Stimulated activated CD8-positive, alpha-beta memory T cell treated with anti-CD3 and anti-CD28 coated beads, Interleukin-15, amount 100 ng/mL, for 1 hour (primary cell): ENCODE data around the gene GRK7.
"Not testable (repeated sequence)": the region's sequence is repeated elsewhere in the genome, so short reads cannot be mapped to it uniquely, and the experiment has no call there.

Source experiments
- DNase-seq: peaks from one replicate; pipeline ENCODE4 v3.0.0-alpha.2; 2020; ENCODE audit warnings: low read depth

Gene GRK7

GRCh38 chr3:141796081-141796888, 33.1 kb downstream of the GRK7 start:
- peak; percentile 52 for DNase-seq

GRCh38 chr3:141796889-141797781, 33.9 kb downstream of the GRK7 start:
- DNase-seq, result no peak

- no peak for DNase-seq
Measured at GRCh38 chr3:141797819-141798447, 34.7 kb downstream of the GRK7 start.

- no peak for DNase-seq
Measured at GRCh38 chr3:141798448-141798845, 35.2 kb downstream of the GRK7 start.

DNA sequence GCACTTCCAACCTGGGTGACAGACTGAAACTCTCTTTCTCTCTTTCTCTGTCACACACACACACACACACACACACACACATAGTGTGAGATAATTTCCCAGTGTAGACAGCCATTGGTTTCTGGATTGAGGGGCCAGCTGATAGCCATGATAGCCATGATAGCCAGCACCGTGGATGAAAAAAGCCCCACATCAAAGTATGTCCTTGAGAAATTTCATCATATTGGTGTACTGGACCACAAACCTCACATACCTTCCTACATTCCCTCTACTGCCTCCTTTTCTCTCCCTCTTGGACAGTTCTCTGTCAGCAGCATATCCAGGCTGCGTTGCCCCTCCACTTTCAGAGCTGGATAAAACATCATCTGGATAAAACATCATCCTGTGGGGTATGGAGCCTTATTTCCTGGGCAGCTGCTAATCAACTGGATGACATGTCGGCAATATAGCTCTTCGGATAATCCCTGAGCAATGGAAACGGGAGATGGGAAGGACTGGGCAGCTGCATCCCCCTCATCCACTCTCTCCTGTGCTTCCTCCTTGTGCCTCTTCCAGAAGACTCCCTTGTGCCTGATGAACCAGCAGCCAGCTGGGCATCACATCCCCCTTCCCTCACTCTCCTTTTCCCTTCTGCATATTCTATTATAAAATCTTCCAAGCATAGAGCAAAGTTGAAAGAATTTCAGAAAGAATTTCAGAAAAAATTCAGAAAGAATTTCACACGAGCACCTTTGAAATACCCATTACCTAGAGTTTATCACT, 39.3 kb downstream of the GRK7 start:
- no peak for DNase-seq

DNA sequence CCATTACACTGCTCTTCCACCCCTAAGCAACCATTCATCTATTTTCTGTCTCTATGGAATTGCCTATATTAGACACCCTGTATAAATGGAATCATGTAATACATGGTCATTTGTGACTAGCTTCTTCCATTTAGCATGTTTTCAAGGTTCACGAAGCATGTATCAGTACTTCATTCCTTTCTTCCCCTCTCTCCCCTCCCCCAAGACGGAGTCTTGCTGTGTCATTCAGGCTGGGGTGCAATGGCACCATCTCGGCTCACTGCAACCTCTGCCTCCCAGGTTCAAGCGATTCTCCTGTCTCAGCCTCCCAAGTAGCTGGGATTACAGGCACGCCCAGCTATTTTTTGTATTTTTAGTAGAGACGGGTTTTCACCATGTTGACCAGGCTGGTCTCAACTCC, 40.3 kb downstream of the GRK7 start:
- not testable (repeated sequence) for DNase-seq

- DNase-seq, result no peak
Measured at GRCh38 chr3:141804447-141804777, 41.2 kb downstream of the GRK7 start.

DNA sequence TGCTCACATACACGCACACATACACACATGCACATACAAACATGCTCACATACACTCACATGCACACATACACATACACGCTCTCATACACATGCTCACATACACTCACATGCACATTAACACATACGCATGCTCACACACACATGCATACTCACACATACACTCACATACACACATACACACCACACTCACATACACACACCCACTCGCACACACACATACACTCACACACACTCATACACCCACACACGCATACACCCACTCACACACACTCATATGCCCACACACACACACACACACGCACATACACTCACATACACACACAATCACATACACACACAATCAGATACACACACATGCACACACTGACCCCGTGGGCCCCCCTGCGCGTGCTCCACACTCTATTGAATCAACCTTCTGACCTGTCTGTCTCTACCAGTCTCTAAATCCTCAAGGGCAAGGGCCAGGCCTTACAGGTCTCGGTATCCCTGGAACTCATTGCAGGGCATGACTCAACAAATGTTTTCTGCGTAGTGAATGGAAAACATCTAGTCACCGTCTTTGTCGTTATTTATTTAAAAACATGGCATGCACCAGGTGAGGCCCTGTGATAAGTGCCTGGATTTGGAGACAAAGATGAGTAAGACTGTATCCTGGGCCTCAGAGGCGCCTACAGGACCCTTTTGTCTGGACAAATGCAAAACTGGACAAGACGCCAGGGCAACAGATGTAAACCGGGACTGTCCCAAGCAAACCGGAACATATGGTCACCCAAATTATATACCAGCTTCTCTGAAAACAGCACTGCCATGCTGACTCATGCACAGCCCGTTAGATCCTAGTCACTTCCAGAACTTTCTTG, 41.8 kb downstream of the GRK7 start:
- no peak for DNase-seq

- DNase-seq, result no peak
Measured at GRCh38 chr3:141807277-141808033, 44.2 kb downstream of the GRK7 start.

- DNase-seq, result no peak
Measured at GRCh38 chr3:141808586-141808985, 45.4 kb downstream of the GRK7 start.

DNA sequence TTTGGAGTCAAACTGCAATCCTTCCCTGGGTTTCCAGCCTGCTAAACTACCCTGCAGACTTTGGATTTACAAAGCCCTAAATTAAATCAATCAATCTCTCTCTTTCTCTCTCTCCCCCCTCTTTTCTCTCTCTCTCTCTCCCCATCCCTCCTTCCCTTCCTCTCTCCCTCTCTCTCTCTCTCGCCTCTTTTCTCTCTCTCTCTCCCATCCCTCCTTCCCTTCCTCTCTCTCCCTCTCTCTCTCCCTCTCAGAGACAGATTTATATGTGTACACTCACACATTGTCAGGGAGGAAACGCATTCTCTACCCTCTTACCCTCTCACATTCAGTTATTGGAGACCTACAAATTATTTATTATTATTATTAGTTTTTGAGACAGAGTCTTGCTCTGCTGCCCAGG, 47.0 kb downstream of the GRK7 start:
- DNase-seq, result no peak

DNA sequence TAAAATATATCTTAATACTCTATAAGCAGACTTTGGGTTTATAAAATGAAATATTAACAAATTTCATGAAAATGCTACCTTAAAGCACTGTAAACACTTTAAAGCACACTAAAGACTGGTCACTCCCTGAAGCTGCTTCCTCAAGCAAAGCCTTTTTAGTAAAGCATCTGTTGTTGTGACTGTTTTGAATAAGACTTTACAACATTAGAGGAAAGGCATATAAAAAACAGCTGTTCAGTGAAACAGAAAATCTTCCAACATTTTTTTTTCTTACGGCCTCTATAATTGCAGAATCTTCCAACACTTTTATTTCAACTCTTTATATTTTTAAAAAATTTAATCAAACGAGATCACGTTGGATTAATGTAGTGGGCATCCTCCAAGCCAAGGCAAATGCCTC, 48.1 kb downstream of the GRK7 start:
- DNase-seq, result no peak

DNA sequence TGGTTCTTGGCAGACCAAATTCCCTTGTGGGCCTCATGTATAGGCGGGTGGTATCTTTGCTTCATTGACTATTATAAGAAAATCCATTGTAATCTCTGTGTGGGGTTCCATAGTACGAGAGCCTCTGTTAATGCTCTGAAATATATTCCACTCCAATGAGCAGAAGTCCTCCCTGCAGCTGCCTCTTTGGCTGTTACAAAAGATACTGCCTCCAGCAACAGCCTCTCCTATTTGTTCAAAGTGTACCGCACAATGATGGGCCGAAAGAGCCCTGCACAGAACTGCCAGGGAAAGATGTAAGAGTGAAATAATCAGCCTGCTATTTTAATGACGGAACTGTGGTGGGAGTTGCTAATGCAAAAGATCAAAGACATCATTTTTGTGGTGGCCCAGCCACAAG, 48.9 kb downstream of the GRK7 start:
- no peak for DNase-seq

- no peak for DNase-seq
Measured at GRCh38 chr3:141812586-141812985, 49.4 kb downstream of the GRK7 start.
